Activated naive CD4-positive, alpha-beta T cell treated with anti-CD3 and anti-CD28 coated beads, Interleukin-2, amount 50 U/mL, for 24 hours (primary cell): Measurements from ENCODE around the gene IRF4.

Experiments used
- H3K27ac Mint-ChIP-seq: one replicate; pipeline ENCODE4 v1.8.0; 2021; ENCODE audit warnings: mild to moderate bottlenecking, mixed read lengths
- H3K27me3 Mint-ChIP-seq: one replicate; pipeline ENCODE4 v1.8.0; 2021; ENCODE audit warnings: mixed read lengths
- H3K36me3 Mint-ChIP-seq: one replicate; pipeline ENCODE4 v1.8.0; 2021; ENCODE audit warnings: mixed read lengths
- H3K4me1 Mint-ChIP-seq: one replicate; pipeline ENCODE4 v1.8.0; 2021; ENCODE audit warnings: mixed read lengths
- H3K4me3 Mint-ChIP-seq: one replicate; pipeline ENCODE4 v1.8.0; 2021; ENCODE audit warnings: mild to moderate bottlenecking, mixed read lengths
- H3K9me3 Mint-ChIP-seq: one replicate; pipeline ENCODE4 v1.8.0; 2021; ENCODE audit warnings: mixed read lengths

IRF4 gene

DNA sequence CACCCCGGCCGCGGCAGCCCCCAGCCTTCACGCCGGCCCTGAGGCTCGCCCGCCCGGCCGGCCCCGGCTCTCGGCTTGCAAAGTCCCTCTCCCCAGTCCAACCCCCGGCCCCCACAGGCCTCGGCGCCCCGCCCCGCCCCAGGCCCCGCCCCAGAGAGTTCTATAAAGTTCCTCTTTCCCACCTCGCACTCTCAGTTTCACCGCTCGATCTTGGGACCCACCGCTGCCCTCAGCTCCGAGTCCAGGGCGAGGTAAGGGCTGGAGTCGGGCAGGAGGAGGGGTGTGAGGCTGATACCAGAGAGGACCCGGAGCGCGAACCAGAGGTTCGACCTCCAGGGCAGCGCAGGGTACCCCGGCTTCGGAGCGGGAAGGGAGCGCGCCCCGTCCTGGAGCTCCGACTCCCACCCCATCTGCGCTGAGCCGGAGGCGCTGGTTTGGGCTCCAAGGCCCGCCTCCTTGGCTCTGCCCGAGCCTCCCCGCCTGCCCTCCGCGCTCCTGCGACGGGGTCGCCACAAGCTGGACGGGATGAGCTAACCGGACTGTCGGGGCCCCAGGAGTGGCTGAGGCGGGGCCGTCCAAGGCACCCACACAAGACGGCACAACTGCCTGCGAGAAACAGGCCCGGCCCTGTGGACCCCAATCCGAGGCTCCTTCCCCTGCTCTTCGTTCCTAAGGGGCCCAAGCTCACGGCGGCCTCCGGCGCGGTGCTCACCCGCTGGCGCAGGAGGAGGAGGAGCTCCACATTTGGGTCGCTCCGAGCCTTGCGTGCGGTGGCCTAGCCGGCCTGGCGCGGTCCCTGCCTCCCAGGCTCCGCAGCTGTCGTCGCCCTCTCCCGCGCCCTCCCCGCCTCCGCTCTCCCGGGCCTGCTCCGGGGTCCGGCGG, at the start of gene IRF4:
Gene IRF4 (plus strand): TSS at position 194 of the 882 bp plus-strand sequence. CDS start 1,401 bp downstream, outside the sequence.
- Mint-ChIP-seq H3K27me3 (peaks cover 2% of the 10 kb centered on the region), H3K4me3 (peak within 1 kb of the TSS; percentile 94), H3K4me1 (peaks cover 35% of the 10 kb centered on the region), H3K27ac (peak within 1 kb of the TSS; percentile 97), H3K9me3 (peaks cover 5% of the 10 kb centered on the region), H3K36me3 (peaks cover 20% of the 10 kb centered on the region)

- Mint-ChIP-seq H3K36me3 (peaks cover 3% of the 10 kb centered on the region), H3K9me3 (no peaks in the 10 kb centered on the region), H3K27ac (no peak overlapping the region), H3K4me1 (peaks cover 34% of the 10 kb centered on the region), H3K27me3 (no peaks in the 10 kb centered on the region), H3K4me3 (no peak overlapping the region)
These were observed 49.4 kb upstream of the IRF4 start for GRCh38 chr6:341914-342831.

DNA sequence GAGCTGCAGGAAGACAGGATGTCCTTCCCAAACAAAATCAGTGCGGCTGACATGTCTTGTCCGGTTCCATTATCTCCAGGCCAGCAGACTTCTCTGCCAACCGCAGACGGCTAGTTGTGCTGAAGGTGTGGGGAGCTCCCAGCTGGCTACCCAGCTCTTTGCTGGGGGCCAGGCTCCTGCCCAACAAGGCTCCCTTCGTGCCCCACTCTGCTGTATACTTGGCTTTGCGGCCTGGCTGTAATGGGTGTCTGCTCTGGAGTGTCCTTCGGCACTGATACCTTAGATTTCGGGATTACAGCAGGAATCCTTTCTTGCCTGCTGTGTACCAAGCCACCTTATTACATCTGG, 48.7 kb upstream of the IRF4 start:
- no peaks in the 10 kb centered on the region for H3K9me3 Mint-ChIP-seq
- H3K36me3 Mint-ChIP-seq, result peaks cover 4% of the 10 kb centered on the region
- no peak overlapping the region for H3K4me3 Mint-ChIP-seq
- no peak overlapping the region for H3K27ac Mint-ChIP-seq
- peaks cover 28% of the 10 kb centered on the region for H3K4me1 Mint-ChIP-seq
- no peaks in the 10 kb centered on the region for H3K27me3 Mint-ChIP-seq

GRCh38 chr6:343226-343935, 48.2 kb upstream of the IRF4 start:
- H3K9me3 Mint-ChIP-seq, result no peaks in the 10 kb centered on the region
- H3K27ac Mint-ChIP-seq, result no peak overlapping the region
- no peak overlapping the region for H3K4me3 Mint-ChIP-seq
- H3K4me1 Mint-ChIP-seq, result peaks cover 23% of the 10 kb centered on the region
- no peaks in the 10 kb centered on the region for H3K27me3 Mint-ChIP-seq
- H3K36me3 Mint-ChIP-seq, result peaks cover 4% of the 10 kb centered on the region

DNA sequence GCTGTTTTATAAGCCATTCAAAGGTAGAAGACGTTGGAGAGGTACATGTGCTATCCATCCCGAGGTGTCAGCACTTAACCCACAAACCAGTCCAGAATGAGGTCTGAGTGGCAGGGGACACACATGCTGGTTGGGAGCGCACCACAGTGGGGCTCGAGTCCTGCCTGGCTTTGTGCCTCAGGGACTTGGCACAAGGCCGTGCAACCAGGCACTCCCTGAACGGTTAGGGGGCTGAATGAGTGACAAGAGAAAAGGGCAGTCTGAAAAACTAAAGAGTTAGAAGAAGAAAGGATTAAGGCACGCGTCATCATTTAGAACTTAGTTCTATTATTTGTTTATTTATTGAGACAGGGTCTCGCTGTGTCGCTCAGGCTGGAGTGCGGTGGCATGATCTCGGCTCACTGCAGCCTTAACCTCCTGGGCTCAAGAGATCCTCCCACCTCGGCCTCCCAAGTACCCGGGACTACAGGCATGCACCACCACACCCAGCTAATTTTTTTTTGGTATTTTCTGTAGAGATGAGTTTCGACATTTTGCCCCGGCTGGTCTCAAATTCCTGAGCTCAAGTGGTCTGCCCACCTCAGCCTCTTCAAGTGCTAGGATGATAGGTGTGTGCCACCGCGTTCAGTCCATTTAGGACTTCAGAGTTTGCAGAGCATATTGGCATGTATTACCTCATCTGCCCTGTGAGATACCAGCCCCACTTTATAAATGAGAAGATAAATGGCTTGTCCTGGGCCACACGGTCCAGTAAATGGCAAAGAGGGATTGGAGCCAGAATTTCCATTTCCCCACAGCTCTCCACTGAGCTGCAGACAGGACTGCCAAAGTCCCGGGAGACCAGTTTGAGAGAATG, 47.4 kb upstream of the IRF4 start:
- H3K27ac Mint-ChIP-seq, result no peak overlapping the region
- no peaks in the 10 kb centered on the region for H3K9me3 Mint-ChIP-seq
- no peaks in the 10 kb centered on the region for H3K27me3 Mint-ChIP-seq
- H3K36me3 Mint-ChIP-seq, result peaks cover 7% of the 10 kb centered on the region
- no peak overlapping the region for H3K4me3 Mint-ChIP-seq
- H3K4me1 Mint-ChIP-seq, result peaks cover 16% of the 10 kb centered on the region

GRCh38 chr6:344816-345340, 46.7 kb upstream of the IRF4 start:
- no peaks in the 10 kb centered on the region for H3K9me3 Mint-ChIP-seq
- H3K36me3 Mint-ChIP-seq, result peaks cover 9% of the 10 kb centered on the region
- H3K4me3 Mint-ChIP-seq, result no peak overlapping the region
- H3K27ac Mint-ChIP-seq, result no peak overlapping the region
- peaks cover 9% of the 10 kb centered on the region for H3K4me1 Mint-ChIP-seq
- no peaks in the 10 kb centered on the region for H3K27me3 Mint-ChIP-seq

DNA sequence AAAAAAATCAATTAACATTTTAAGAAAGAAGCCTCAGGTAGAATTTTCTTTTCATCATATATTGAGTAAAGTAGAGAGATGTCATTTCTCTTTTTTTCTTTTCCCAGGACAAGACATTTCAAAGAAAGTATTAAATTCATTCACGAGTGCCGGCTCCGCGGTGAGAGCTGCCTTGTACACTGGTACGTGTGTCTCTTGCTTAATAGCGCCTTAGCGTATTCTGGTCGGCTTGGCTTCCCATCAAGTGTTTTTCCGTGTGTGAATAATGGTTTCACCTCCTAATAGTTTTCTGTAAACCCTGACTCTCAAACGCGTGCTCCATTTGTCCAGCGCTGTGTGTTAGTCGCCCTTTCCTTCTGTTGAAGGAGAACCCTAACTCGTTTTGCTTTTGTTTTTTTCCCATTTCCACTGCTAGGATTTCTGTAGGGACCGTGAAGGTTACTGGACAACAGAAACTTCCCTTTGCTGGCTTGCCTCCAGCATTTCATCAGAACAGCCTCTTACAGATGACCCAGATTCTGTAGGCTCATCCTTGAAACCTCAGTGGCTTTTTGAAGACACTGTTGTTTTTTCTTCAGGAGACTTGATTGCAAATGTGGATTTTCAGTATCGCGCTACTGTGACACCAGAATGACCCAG, 45.7 kb upstream of the IRF4 start:
- H3K4me3 Mint-ChIP-seq, result no peak overlapping the region
- H3K36me3 Mint-ChIP-seq, result peaks cover 8% of the 10 kb centered on the region
- no peaks in the 10 kb centered on the region for H3K27me3 Mint-ChIP-seq
- no peak overlapping the region for H3K27ac Mint-ChIP-seq
- H3K4me1 Mint-ChIP-seq, result peaks cover 1% of the 10 kb centered on the region
- no peaks in the 10 kb centered on the region for H3K9me3 Mint-ChIP-seq

- H3K4me1 Mint-ChIP-seq, result no peaks in the 10 kb centered on the region
- peaks cover 10% of the 10 kb centered on the region for H3K36me3 Mint-ChIP-seq
- H3K4me3 Mint-ChIP-seq, result no peak overlapping the region
- no peaks in the 10 kb centered on the region for H3K27me3 Mint-ChIP-seq
- H3K9me3 Mint-ChIP-seq, result no peaks in the 10 kb centered on the region
- H3K27ac Mint-ChIP-seq, result no peak overlapping the region
These were observed 45.0 kb upstream of the IRF4 start for GRCh38 chr6:346386-347030.

- no peaks in the 10 kb centered on the region for H3K27me3 Mint-ChIP-seq
- H3K4me1 Mint-ChIP-seq, result no peaks in the 10 kb centered on the region
- no peak overlapping the region for H3K27ac Mint-ChIP-seq
- no peak overlapping the region for H3K4me3 Mint-ChIP-seq
- H3K36me3 Mint-ChIP-seq, result peaks cover 10% of the 10 kb centered on the region
- no peaks in the 10 kb centered on the region for H3K9me3 Mint-ChIP-seq
These were observed 44.3 kb upstream of the IRF4 start for GRCh38 chr6:347232-347631.

GRCh38 chr6:347951-348859, 43.3 kb upstream of the IRF4 start:
- Mint-ChIP-seq H3K27ac (no peak overlapping the region), H3K27me3 (no peaks in the 10 kb centered on the region), H3K4me3 (no peak overlapping the region), H3K9me3 (no peaks in the 10 kb centered on the region), H3K36me3 (peaks cover 10% of the 10 kb centered on the region), H3K4me1 (no peaks in the 10 kb centered on the region)

GRCh38 chr6:348860-349396, 42.6 kb upstream of the IRF4 start:
- H3K36me3 Mint-ChIP-seq, result peaks cover 9% of the 10 kb centered on the region
- no peaks in the 10 kb centered on the region for H3K27me3 Mint-ChIP-seq
- H3K9me3 Mint-ChIP-seq, result no peaks in the 10 kb centered on the region
- no peaks in the 10 kb centered on the region for H3K4me1 Mint-ChIP-seq
- H3K27ac Mint-ChIP-seq, result no peak overlapping the region
- H3K4me3 Mint-ChIP-seq, result no peak overlapping the region

DNA sequence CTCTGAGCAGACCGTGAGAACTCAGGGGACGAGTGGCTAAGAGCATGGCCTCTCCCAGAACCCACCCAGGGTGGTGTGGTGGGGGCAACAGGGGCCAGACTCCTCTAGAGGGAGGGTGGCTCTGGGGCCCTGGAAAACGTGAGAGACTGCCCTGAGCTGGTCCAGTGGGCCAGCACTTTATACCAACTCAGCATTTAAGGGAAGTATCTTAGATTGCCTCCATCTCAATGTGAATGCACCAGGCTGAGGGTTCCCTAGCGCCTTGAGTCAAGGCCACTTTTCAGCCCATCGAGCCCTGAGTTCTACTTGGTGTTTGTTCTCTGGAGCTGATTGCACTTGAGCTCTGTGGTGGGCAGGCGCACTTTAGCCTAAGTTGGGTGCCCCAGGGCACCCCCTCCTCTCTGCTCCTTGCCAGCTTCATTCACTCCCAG, 42.0 kb upstream of the IRF4 start:
- Mint-ChIP-seq H3K27me3 (no peaks in the 10 kb centered on the region), H3K4me3 (no peak overlapping the region), H3K27ac (no peak overlapping the region), H3K4me1 (no peaks in the 10 kb centered on the region), H3K9me3 (no peaks in the 10 kb centered on the region), H3K36me3 (peaks cover 9% of the 10 kb centered on the region)

- H3K27me3 Mint-ChIP-seq, result no peaks in the 10 kb centered on the region
- no peaks in the 10 kb centered on the region for H3K9me3 Mint-ChIP-seq
- H3K4me3 Mint-ChIP-seq, result no peak overlapping the region
- peaks cover 9% of the 10 kb centered on the region for H3K36me3 Mint-ChIP-seq
- no peaks in the 10 kb centered on the region for H3K4me1 Mint-ChIP-seq
- no peak overlapping the region for H3K27ac Mint-ChIP-seq
These were observed 41.2 kb upstream of the IRF4 start for GRCh38 chr6:350371-350770.
